Sigmoid colon (tissue), 4 donors: ENCODE results near the gene HOXC13.

Experiments used
- EP300 ChIP-seq, 4 donors: sonication (generic); formaldehyde crosslinking; IDR thresholded peaks; one replicate each; pipeline ENCODE4 v1.6.1; 2017; ENCODE audit warnings: antibody characterized with exemption in 4 of 4
- POLR2AphosphoS5 ChIP-seq, 4 donors: sonication (generic); formaldehyde crosslinking; IDR thresholded peaks; one replicate each; pipeline ENCODE4 v1.6.1; 2017; ENCODE audit warnings: antibody characterized with exemption in 4 of 4

- TF ChIP-seq EP300 (IDR thresholded peaks at IDR 0.05) (no peak), POLR2AphosphoS5 (IDR thresholded peaks at IDR 0.05) (peak in 1 of 4 donors; percentile 13)
Measured at GRCh38 chr12:53993162-53994008, 54.8 kb downstream of the HOXC13 start.
